ENCODE results near the gene LEAP2. TPM values are rescaled to one million over a fixed set of nuclear protein-coding genes. Genes with fewer than 3 reads are reported as not detected.

LEAP2 gene
- total RNA-seq, 1 donor from 2014 or later = 1.7 TPM

DNA sequence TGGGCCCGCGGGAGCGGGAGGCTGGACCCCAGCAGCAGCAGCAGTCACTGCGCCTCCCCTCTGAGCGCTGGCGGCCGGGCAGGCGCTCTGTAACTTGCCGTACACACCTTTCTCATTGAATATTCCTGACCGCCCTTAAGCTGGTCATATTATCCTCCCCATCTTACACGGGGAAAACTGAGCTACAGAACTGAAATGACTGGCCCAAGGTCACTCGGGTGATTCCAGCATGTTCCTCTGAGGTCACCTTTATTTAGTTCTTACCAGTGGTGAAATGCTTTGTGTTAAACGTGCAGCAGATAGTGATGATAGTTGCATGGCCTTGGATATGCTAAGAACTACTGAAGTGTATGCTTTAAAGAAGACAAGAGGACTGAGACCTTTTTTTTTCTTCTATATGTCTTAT, 6.4 kb upstream of the LEAP2 start:
- H3K9me3 ChIP-seq = no peaks in the 10 kb centered on the region
- TF ChIP-seq, protein P1, sequence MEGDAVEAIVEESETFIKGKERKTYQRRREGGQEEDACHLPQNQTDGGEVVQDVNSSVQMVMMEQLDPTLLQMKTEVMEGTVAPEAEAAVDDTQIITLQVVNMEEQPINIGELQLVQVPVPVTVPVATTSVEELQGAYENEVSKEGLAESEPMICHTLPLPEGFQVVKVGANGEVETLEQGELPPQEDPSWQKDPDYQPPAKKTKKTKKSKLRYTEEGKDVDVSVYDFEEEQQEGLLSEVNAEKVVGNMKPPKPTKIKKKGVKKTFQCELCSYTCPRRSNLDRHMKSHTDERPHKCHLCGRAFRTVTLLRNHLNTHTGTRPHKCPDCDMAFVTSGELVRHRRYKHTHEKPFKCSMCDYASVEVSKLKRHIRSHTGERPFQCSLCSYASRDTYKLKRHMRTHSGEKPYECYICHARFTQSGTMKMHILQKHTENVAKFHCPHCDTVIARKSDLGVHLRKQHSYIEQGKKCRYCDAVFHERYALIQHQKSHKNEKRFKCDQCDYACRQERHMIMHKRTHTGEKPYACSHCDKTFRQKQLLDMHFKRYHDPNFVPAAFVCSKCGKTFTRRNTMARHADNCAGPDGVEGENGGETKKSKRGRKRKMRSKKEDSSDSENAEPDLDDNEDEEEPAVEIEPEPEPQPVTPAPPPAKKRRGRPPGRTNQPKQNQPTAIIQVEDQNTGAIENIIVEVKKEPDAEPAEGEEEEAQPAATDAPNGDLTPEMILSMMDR (IDR thresholded peaks at IDR 0.05) = no peak
- DNase-seq (no peak), ATAC-seq (no peak)
- peaks cover 22% of the 10 kb centered on the region for H3K4me1 ChIP-seq
- peaks cover 37% of the 10 kb centered on the region for H3K36me3 ChIP-seq
- H3K27ac ChIP-seq = peak overlapping the region; percentile 93
- intact Hi-C loops (cut with DNase I) = no loop called here
- no peaks in the 10 kb centered on the region for H3K27me3 ChIP-seq (ENCODE audit: low read depth)
- H3K4me3 ChIP-seq = peak overlapping the region; percentile 83

DNA sequence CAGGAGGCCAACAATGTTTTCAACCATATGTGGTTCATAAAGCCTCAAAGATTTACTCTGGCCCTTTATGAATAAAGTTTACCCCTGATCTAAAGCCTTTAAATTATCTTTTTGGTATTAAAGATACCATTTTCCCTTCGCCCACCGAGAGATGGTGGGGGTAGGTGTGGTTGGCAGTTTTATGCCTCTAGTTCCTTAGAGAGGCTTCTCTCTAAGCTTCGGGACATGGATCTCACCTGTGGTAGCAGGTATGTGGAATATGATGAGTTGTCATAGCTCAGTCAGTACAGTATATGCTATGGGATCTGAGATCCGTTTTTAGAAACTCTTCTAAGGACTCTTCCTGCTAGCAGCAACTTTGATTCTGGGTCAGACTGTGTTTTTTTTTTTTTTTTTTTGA, 4.7 kb upstream of the LEAP2 start:
- Histone ChIP-seq H3K9me3 (no peaks in the 10 kb centered on the region), H3K4me1 (peaks cover 27% of the 10 kb centered on the region), H3K4me3 (no peak overlapping the region), H3K27ac (no peak overlapping the region), H3K27me3 (ENCODE audit: low read depth) (no peaks in the 10 kb centered on the region), H3K36me3 (peaks cover 40% of the 10 kb centered on the region)
- intact Hi-C loops (cut with DNase I) = no loop called here
- ATAC-seq (no peak), DNase-seq (no peak)
- TF ChIP-seq, protein P1 (IDR thresholded peaks at IDR 0.05) = no peak

DNA sequence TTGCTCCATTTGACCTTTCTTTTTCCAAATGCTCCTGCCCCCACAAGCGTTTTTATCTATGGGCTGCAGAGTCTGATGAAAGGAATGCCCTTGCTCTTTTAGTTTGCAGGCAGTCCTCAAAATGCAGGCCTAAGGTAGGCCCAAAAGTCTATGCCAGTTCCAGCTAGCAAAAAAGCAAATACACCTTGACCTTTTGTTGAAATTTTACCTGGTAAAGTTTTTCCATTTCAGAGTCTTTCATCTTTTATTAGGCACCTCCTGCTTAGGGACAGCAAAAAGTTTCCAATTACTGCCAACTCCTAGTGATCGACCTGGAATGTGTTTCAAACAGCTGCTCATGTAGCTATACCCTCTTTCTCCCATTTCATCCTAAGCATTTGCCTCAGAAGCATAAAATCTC, 2.7 kb upstream of the LEAP2 start:
- peaks cover 46% of the 10 kb centered on the region for H3K36me3 ChIP-seq
- no peak overlapping the region for H3K4me3 ChIP-seq
- no peaks in the 10 kb centered on the region for H3K27me3 ChIP-seq (ENCODE audit: low read depth)
- H3K9me3 ChIP-seq = no peaks in the 10 kb centered on the region
- H3K27ac ChIP-seq = no peak overlapping the region
- DNase-seq = no peak
- no peak for ATAC-seq
- peaks cover 22% of the 10 kb centered on the region for H3K4me1 ChIP-seq
- intact Hi-C loops (cut with DNase I) = no loop called here
- TF ChIP-seq, protein P1 (IDR thresholded peaks at IDR 0.05) = no peak

DNA sequence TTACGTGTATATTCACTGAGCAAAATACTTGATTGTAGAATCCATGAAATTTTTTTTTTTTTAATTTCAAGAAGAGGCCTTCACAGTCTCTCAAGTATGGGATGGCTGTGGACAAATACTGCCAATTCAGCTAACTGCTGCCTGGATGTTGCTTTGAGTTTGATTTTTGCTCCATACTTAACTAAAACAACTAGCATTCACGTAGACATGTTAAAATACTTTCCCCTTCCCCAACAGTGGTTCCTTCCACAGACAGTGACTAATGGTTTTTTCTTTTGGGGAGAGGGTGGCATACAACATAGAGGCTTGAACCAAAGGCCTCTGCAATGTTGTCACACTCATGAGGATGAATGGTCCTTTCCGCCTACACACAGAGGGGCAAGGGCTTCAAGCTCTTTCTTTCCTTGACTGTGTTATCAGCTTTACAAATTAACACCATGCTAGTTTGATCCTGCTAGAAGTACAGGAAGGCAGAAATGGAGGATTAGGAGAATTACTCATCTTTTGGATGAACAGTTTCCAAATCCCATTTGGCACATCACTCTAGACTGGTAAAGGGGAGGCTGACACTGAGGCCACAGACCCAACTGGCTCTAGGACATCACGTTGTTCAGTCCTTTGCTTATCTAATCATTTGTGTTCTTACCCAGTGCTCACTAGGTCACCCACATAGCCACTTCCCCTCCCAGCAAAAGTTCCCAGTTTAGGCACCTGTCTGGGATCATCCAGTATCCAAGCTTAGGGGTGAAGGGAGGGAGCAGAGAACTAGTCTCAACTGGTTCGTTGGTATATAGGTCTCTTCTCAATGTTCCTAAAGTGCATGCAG, 1.8 kb upstream of the LEAP2 start:
- Histone ChIP-seq H3K36me3 (peaks cover 48% of the 10 kb centered on the region), H3K27me3 (ENCODE audit: low read depth) (no peaks in the 10 kb centered on the region), H3K9me3 (no peaks in the 10 kb centered on the region), H3K27ac (no peak overlapping the region), H3K4me1 (peaks cover 19% of the 10 kb centered on the region), H3K4me3 (no peak overlapping the region)
- ATAC-seq (no peak), DNase-seq (no peak)
- intact Hi-C loops (cut with DNase I) = no loop called here
- TF ChIP-seq, protein P1 (IDR thresholded peaks at IDR 0.05) = no peak

DNA sequence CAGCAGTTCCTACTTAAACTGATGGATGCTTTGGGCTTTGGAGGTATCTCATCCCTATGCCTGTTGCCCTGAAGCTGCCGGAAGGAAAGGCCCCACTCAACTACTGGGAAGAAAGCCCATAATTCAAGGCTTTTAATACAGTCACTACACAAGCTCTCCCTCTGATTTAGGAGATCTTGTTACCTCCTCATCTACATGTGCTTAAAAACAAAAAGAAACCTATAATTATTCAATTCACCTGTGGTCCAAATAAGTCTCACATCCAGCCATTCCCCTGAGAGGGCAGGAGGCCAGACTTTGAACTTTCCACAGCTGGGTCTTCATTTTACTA, 715 bp upstream of the LEAP2 start:
- no peak for DNase-seq
- Histone ChIP-seq H3K4me3 (no peak overlapping the region), H3K27ac (no peak overlapping the region), H3K4me1 (peaks cover 11% of the 10 kb centered on the region), H3K36me3 (peaks cover 55% of the 10 kb centered on the region), H3K27me3 (ENCODE audit: low read depth) (no peaks in the 10 kb centered on the region), H3K9me3 (no peaks in the 10 kb centered on the region)
- intact Hi-C loops (cut with DNase I) = no loop called here
- TF ChIP-seq, protein P1 (IDR thresholded peaks at IDR 0.05) = no peak
- no peak for ATAC-seq
